OCI-LY1 (cell line): Measurements from ENCODE around the gene LARP6.
"Not testable (repeated sequence)": the region's sequence is repeated elsewhere in the genome, so short reads cannot be mapped to it uniquely, and the experiment has no call there.

ENCODE experiments used
- H2AFZ ChIP-seq: fragments of 200-600 bp; sonication (generic), shearing (Covaris generic); 2 replicates; pipeline ENCODE4 v1.6.0; 2014; ENCODE audit warnings: antibody characterized with exemption, mild to moderate bottlenecking, low read length
- H3F3A ChIP-seq: fragments of 200-600 bp; sonication (generic), shearing (Covaris generic); 2 replicates; pipeline ENCODE4 v1.6.0; 2014; ENCODE audit warnings: mild to moderate bottlenecking, antibody characterized with exemption, low read length, moderate library complexity; ENCODE audit not compliant: insufficient read depth
- H3K27ac ChIP-seq: fragments of 200-600 bp; sonication (generic); 2 replicates; pipeline ENCODE4 v1.5.1; 2014; ENCODE audit warnings: low read length, mixed run types, mild to moderate bottlenecking, low read depth; ENCODE audit not compliant: poor library complexity, severe bottlenecking
- H3K27me3 ChIP-seq: fragments of 200-600 bp; sonication (generic); 2 replicates; pipeline ENCODE4 v1.6.0; 2014; ENCODE audit warnings: antibody characterized with exemption, mild to moderate bottlenecking, low read length, moderate library complexity; ENCODE audit not compliant: insufficient read depth
- H3K36me3 ChIP-seq: fragments of 200-600 bp; sonication (generic); 2 replicates; pipeline ENCODE4 v1.6.1; 2014; ENCODE audit warnings: mild to moderate bottlenecking, antibody characterized with exemption, low read length, moderate library complexity, mixed read lengths; ENCODE audit not compliant: insufficient read depth
- H3K4me1 ChIP-seq: fragments of 200-600 bp; sonication (generic); 2 replicates; pipeline ENCODE4 v1.5.1; 2014; ENCODE audit warnings: mild to moderate bottlenecking, low read length, moderate library complexity; ENCODE audit not compliant: insufficient read depth, severe bottlenecking
- H3K4me2 ChIP-seq: fragments of 200-600 bp; sonication (generic), shearing (Covaris generic); 2 replicates; pipeline ENCODE4 v1.6.1; 2014; ENCODE audit warnings: low read length
- H3K4me3 ChIP-seq: fragments of 200-600 bp; sonication (generic); 2 replicates; pipeline ENCODE4 v1.5.1; 2014; ENCODE audit warnings: low read length, low read depth, mild to moderate bottlenecking, mixed read lengths; ENCODE audit not compliant: poor library complexity, severe bottlenecking
- H3K79me2 ChIP-seq: fragments of 200-600 bp; shearing (Covaris generic); 2 replicates; pipeline ENCODE4 v1.6.1; 2016; ENCODE audit warnings: mixed run types, low read length, mixed read lengths; ENCODE audit not compliant: insufficient read depth
- H3K9ac ChIP-seq: fragments of 200-600 bp; sonication (generic), shearing (Covaris generic); 2 replicates; pipeline ENCODE4 v1.6.1; 2014; ENCODE audit warnings: mild to moderate bottlenecking, low read length, mixed read lengths
- H3K9me2 ChIP-seq: fragments of 200-600 bp; sonication (generic), shearing (Covaris generic); 2 replicates; pipeline ENCODE4 v1.6.1; 2014; ENCODE audit warnings: low read depth, mild to moderate bottlenecking, low read length, mixed read lengths
- H3K9me3 ChIP-seq: fragments of 200-600 bp; shearing (Covaris generic); 2 replicates; pipeline ENCODE4 v1.6.1; 2014; ENCODE audit warnings: low read length, mixed read lengths
- H4K20me1 ChIP-seq: fragments of 200-600 bp; sonication (generic), shearing (Covaris generic); 2 replicates; pipeline ENCODE4 v1.6.0; 2016; ENCODE audit warnings: mild to moderate bottlenecking, low read length; ENCODE audit not compliant: insufficient read depth
- EZH2 ChIP-seq: fragments of 200-600 bp; sonication (generic), shearing (Covaris generic); IDR thresholded peaks from 2 replicates; pipeline ENCODE4 v1.8.0; 2017; ENCODE audit warnings: borderline replicate concordance, mixed run types, mild to moderate bottlenecking, antibody characterized with exemption, low read length, moderate library complexity, mixed read lengths
- TF ChIP-seq, protein P1 (sequence below): fragments of 200-600 bp; sonication (generic), shearing (Covaris generic); IDR thresholded peaks from 2 replicates; pipeline ENCODE4 v1.5.1; 2017; ENCODE audit warnings: mild to moderate bottlenecking, antibody characterized with exemption, low read length, moderate library complexity, mixed read lengths

Gene LARP6

DNA sequence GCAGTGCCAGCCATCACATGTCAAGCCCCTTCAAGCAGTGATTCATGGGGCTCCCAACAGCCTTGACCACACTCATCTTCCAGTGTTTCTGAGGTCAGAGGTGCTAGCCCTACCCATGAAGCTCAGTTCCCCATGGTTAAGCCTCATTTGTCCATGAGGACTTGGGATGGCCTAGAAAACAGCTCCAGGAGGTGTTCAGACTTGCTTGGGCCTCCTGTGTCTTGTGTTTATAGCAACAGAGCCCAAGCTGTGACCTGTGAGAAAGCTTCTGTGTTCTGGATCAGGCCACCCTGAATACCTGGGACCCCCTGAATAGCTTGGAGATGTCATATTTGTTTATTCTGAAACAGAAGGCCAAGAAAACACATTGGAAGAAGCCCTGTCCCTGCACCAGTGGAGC, 36.7 kb downstream of the LARP6 start:
- Histone ChIP-seq H3K27me3 (no peaks in the 10 kb centered on the region), H3K4me2 (no peak overlapping the region), H3K9me3 (no peaks in the 10 kb centered on the region), H3K9ac (no peak overlapping the region), H3K4me3 (no peak overlapping the region), H3K9me2 (no peaks in the 10 kb centered on the region), H2AFZ (no peak overlapping the region), H3K27ac (no peak overlapping the region), H3K36me3 (no peaks in the 10 kb centered on the region), H4K20me1 (no peaks in the 10 kb centered on the region), H3K79me2 (no peaks in the 10 kb centered on the region), H3K4me1 (no peaks in the 10 kb centered on the region), H3F3A (no peaks in the 10 kb centered on the region)
- TF ChIP-seq, protein P1, sequence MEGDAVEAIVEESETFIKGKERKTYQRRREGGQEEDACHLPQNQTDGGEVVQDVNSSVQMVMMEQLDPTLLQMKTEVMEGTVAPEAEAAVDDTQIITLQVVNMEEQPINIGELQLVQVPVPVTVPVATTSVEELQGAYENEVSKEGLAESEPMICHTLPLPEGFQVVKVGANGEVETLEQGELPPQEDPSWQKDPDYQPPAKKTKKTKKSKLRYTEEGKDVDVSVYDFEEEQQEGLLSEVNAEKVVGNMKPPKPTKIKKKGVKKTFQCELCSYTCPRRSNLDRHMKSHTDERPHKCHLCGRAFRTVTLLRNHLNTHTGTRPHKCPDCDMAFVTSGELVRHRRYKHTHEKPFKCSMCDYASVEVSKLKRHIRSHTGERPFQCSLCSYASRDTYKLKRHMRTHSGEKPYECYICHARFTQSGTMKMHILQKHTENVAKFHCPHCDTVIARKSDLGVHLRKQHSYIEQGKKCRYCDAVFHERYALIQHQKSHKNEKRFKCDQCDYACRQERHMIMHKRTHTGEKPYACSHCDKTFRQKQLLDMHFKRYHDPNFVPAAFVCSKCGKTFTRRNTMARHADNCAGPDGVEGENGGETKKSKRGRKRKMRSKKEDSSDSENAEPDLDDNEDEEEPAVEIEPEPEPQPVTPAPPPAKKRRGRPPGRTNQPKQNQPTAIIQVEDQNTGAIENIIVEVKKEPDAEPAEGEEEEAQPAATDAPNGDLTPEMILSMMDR: no peak
- no peak for TF ChIP-seq EZH2

DNA sequence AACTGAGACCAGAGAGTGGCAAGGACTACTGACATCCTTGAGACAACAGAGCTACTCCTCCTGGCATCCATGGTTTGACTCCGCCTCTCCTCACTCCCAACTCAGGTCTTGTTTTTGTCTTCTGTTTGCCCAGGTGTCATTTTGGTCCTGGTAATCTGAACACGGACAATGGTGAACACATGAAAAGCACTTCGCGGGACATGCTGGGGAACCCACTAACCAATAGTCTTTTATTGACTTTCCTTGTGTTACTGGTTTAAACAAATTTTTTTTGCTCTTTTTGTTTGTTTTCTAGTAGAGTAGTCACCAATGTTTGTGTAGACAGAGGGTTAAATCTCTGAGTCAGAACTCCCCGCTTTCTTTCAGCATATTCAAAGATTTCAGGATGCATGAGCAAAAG, 38.4 kb downstream of the LARP6 start:
- Histone ChIP-seq H3K4me2 (no peak overlapping the region), H2AFZ (no peak overlapping the region), H4K20me1 (no peaks in the 10 kb centered on the region), H3K27ac (no peak overlapping the region), H3K9ac (no peak overlapping the region), H3K27me3 (no peaks in the 10 kb centered on the region), H3K4me1 (no peaks in the 10 kb centered on the region), H3K9me2 (no peaks in the 10 kb centered on the region), H3K4me3 (no peak overlapping the region), H3F3A (no peaks in the 10 kb centered on the region), H3K9me3 (no peaks in the 10 kb centered on the region), H3K79me2 (no peaks in the 10 kb centered on the region), H3K36me3 (no peaks in the 10 kb centered on the region)
- TF ChIP-seq, protein P1: no peak
- TF ChIP-seq EZH2: no peak

GRCh38 chr15:70815011-70815410, 38.9 kb downstream of the LARP6 start:
- H3K4me1 ChIP-seq, H3K4me2 ChIP-seq, H3K9me2 ChIP-seq, H4K20me1 ChIP-seq, H3F3A ChIP-seq, H3K9ac ChIP-seq, H3K4me3 ChIP-seq, H3K79me2 ChIP-seq, H3K9me3 ChIP-seq, H3K36me3 ChIP-seq, H3K27ac ChIP-seq, H3K27me3 ChIP-seq, H2AFZ ChIP-seq: not testable (repeated sequence)

DNA sequence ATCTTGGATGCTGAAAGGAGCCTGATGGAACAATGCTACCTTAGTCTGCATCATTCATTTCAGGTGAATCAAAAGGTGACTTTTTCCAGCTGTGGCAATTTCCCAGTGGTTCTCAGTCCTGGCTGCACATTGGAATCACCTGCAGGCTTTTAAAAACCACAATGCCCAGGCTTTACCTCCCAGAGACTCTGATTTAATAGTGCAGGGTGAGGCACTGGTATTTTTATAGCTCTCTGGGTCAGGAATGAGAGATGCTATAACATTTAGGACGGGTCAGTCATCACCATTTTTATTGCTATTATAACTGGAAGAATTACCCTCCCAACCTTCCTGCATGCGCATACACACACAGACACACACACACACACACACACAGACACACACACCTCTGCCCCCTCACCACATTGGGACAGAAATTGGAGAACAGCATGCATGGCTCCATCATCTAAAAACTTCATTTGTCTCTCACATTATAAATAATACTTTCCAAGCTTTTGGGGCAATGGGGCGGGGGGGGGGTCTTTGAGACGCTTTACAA, 41.1 kb downstream of the LARP6 start:
- Histone ChIP-seq H3K4me2 (no peak overlapping the region), H3F3A (no peaks in the 10 kb centered on the region), H3K9me3 (no peaks in the 10 kb centered on the region), H2AFZ (no peak overlapping the region), H3K9me2 (no peaks in the 10 kb centered on the region), H3K36me3 (no peaks in the 10 kb centered on the region), H3K27me3 (no peaks in the 10 kb centered on the region), H3K79me2 (no peaks in the 10 kb centered on the region), H3K4me1 (no peaks in the 10 kb centered on the region), H3K4me3 (no peak overlapping the region), H3K27ac (no peak overlapping the region), H3K9ac (no peak overlapping the region), H4K20me1 (no peaks in the 10 kb centered on the region)
- TF ChIP-seq, protein P1: no peak
- TF ChIP-seq EZH2: no peak
